Measurements from ENCODE around the gene GPN2.

GRCh38 chr1:26879793-26880192, 10.3 kb downstream of the GPN2 start:
- no peak for TF ChIP-seq MYC (IDR thresholded peaks at IDR 0.05; ENCODE audit: low read depth, low read length)
- TF ChIP-seq CTCF (IDR thresholded peaks at IDR 0.05; ENCODE audit: low read depth, low read length): no peak

Data from NB4 (cell line).